T-cell (primary cell): ENCODE data around the gene SFSWAP. TPM values are rescaled to one million over a fixed set of nuclear protein-coding genes. Genes with fewer than 3 reads are reported as not detected.
A peak's percentile ranks its signal among the peaks of the same experiment; 100 is the strongest.

ENCODE experiments used
- ATAC-seq, 4 experiments: fragments of 200-7000 bp in 3 of 4; fragments of 150-1000 bp in 1 of 4; cut with Tn5 transposase; replicated peaks in 1 of 4; 1 replicate in 3 of 4; 2 replicates in 1 of 4; pipeline ENCODE4 v1.10.0; 2021; ENCODE audit warnings: moderate library complexity in 3 of 4, mild to moderate bottlenecking in 2 of 4, moderate number of reproducible peaks in 1 of 4
- CTCF ChIA-PET, 2 donors: fragments of 300-600 bp; sonication (Branson Sonifier 250); formaldehyde crosslinking; loops; one replicate each; lab custom pipeline; 2022; ENCODE audit warnings: antibody characterized with exemption in 2 of 2; lab: Charles Lee
- POLR2A ChIA-PET, 2 donors: fragments of 300-600 bp; sonication (Branson Sonifier 250); formaldehyde crosslinking; loops; one replicate each; lab custom pipeline; 2022; ENCODE audit warnings: antibody characterized with exemption in 2 of 2; lab: Charles Lee
- DNase-seq, 35 experiments: peaks; one replicate each; pipeline versions ENCODE4 v3.0.0 to v3.0.0-alpha.2; 2013 to 2023
- H3K27ac ChIP-seq: one replicate; pipeline ENCODE4 v1.5.1; 2013; ENCODE audit warnings: low read length
- H3K27me3 ChIP-seq, 2 experiments: replicated peaks in 1 of 2; 1 replicate in 1 of 2; 2 replicates in 1 of 2; pipeline versions ENCODE4 v1.6.1 to v1.7.0; 2013; ENCODE audit warnings: low read length in 1 of 2, mixed read lengths in 1 of 2; ENCODE audit not compliant: control insufficient read depth in 2 of 2, insufficient read depth in 2 of 2; ENCODE audit errors: extremely low read depth in 1 of 2
- H3K36me3 ChIP-seq, 2 donors: 1 replicate in 1 of 2; 2 replicates in 1 of 2; pipeline versions ENCODE4 v1.6.1 to v1.7.0; 2013; ENCODE audit warnings: low read length in 1 of 2; ENCODE audit not compliant: control insufficient read depth in 2 of 2, insufficient read depth in 1 of 2; ENCODE audit errors: extremely low read depth in 1 of 2
- H3K4me1 ChIP-seq, 2 experiments: 1 replicate in 1 of 2; 2 replicates in 1 of 2; pipeline versions ENCODE4 v1.6.1 to v1.7.0; 2013; ENCODE audit warnings: low read length in 2 of 2, mixed read lengths in 1 of 2; ENCODE audit not compliant: insufficient read depth in 2 of 2, control insufficient read depth in 1 of 2; ENCODE audit errors: extremely low read depth in 1 of 2
- H3K4me3 ChIP-seq, 2 donors: 1 replicate in 1 of 2; 2 replicates in 1 of 2; pipeline versions ENCODE4 v1.5.1 to v1.7.0; 2013; ENCODE audit warnings: mild to moderate bottlenecking in 2 of 2, low read length in 1 of 2, moderate library complexity in 1 of 2; ENCODE audit not compliant: control insufficient read depth in 1 of 2; ENCODE audit errors: extremely low read depth in 1 of 2
- H3K9me3 ChIP-seq: 2 replicates; pipeline ENCODE4 v1.7.0; 2013
- H3K27ac Mint-ChIP-seq, 2 donors: one replicate each; pipeline ENCODE4 v1.8.0; 2020 to 2021; ENCODE audit warnings: mild to moderate bottlenecking in 2 of 2, mixed read lengths in 2 of 2
- H3K27me3 Mint-ChIP-seq, 2 donors: one replicate each; pipeline ENCODE4 v1.8.0; 2021 to 2022; ENCODE audit warnings: mixed read lengths in 2 of 2
- H3K36me3 Mint-ChIP-seq: one replicate; pipeline ENCODE4 v1.8.0; 2021; ENCODE audit warnings: mixed read lengths
- H3K4me1 Mint-ChIP-seq, 3 donors: one replicate each; pipeline ENCODE4 v1.8.0; 2020 to 2022; ENCODE audit warnings: mixed read lengths in 3 of 3, mild to moderate bottlenecking in 1 of 3
- H3K4me3 Mint-ChIP-seq, 3 donors: one replicate each; pipeline ENCODE4 v1.8.0; 2020 to 2022; ENCODE audit warnings: mild to moderate bottlenecking in 3 of 3, mixed read lengths in 3 of 3, moderate library complexity in 3 of 3
- H3K9me3 Mint-ChIP-seq, 3 donors: one replicate each; pipeline ENCODE4 v1.8.0; 2020 to 2022; ENCODE audit warnings: mixed read lengths in 3 of 3
- WGBS: methylation state at CpG from one replicate; pipeline ENCODE4 v1.1.5; 2013; ENCODE audit warnings: missing lambda C conversion rate; ENCODE audit not compliant: insufficient coverage; 5-methylcytosine and 5-hydroxymethylcytosine counted together
- total RNA-seq, 35 experiments: library from RNA in 6 of 35; stranded (reverse) in 6 of 35; fragments of 120-200 nt in 1 of 35; gene quantifications; one replicate each; pipeline versions ENCODE4 v1.2.1 to v1.2.4 and lab custom pipeline; 2013 to 2026

SFSWAP gene
- total RNA-seq, 5 donors from 2014 or later (not counting 1 experiment from before 2014, with no cell fraction given): 95.7 to 110 (median 106) TPM

- peaks cover 2 to 6% (median 4%) of the 10 kb centered on the region in 3 donors for H3K4me1 Mint-ChIP-seq
- Histone ChIP-seq H3K4me1 (no peaks in the 10 kb centered on the region), H3K36me3 (peaks cover 4 to 82% of the 10 kb centered on the region in 2 donors), H3K27ac (no peak overlapping the region), H3K4me3 (no peak overlapping the region), H3K9me3 (no peaks in the 10 kb centered on the region), H3K27me3 (no peaks in the 10 kb centered on the region)
- WGBS: 100% methylated on average over 4 of the region's 7 CpGs
- H3K36me3 Mint-ChIP-seq: peaks cover 59% of the 10 kb centered on the region
- H3K4me3 Mint-ChIP-seq: no peak overlapping the region
- no peak overlapping the region for H3K27ac Mint-ChIP-seq
- no peaks in the 10 kb centered on the region for H3K27me3 Mint-ChIP-seq
- H3K9me3 Mint-ChIP-seq: no peaks in the 10 kb centered on the region
- no peak for DNase-seq
- ChIA-PET CTCF (no interaction called here), POLR2A (no interaction called here)
- ATAC-seq: no peak
Measured at GRCh38 chr12:131751335-131751734, 40.4 kb downstream of the SFSWAP start.

- ChIA-PET CTCF (no interaction called here), POLR2A (no interaction called here)
- H3K27me3 ChIP-seq: no peaks in the 10 kb centered on the region
- Mint-ChIP-seq H3K27me3 (no peaks in the 10 kb centered on the region), H3K9me3 (no peaks in the 10 kb centered on the region), H3K4me1 (peaks cover 0 to 4% (median 2%) of the 10 kb centered on the region in 3 donors), H3K27ac (no peak overlapping the region), H3K4me3 (no peak overlapping the region), H3K36me3 (peaks cover 61% of the 10 kb centered on the region)
- WGBS: 99% methylated on average over 10 of the region's 11 CpGs
- H3K36me3 ChIP-seq: peaks cover 7 to 85% of the 10 kb centered on the region in 2 donors
- ATAC-seq (no peak), DNase-seq (no peak)
- H3K4me1 ChIP-seq: no peaks in the 10 kb centered on the region
- no peak overlapping the region for H3K27ac ChIP-seq
- no peak overlapping the region for H3K4me3 ChIP-seq
- no peaks in the 10 kb centered on the region for H3K9me3 ChIP-seq
Measured at GRCh38 chr12:131752451-131752850, 41.6 kb downstream of the SFSWAP start.

- no peak overlapping the region for H3K27ac ChIP-seq
- H3K4me1 Mint-ChIP-seq: peaks cover 0 to 4% (median 2%) of the 10 kb centered on the region in 3 donors
- H3K4me1 ChIP-seq: no peaks in the 10 kb centered on the region
- no peaks in the 10 kb centered on the region for H3K9me3 Mint-ChIP-seq
- no peak for DNase-seq
- H3K36me3 Mint-ChIP-seq: peaks cover 61% of the 10 kb centered on the region
- no peak overlapping the region for H3K27ac Mint-ChIP-seq
- no peaks in the 10 kb centered on the region for H3K9me3 ChIP-seq
- ChIA-PET CTCF (no interaction called here), POLR2A (no interaction called here)
- no peak overlapping the region for H3K4me3 Mint-ChIP-seq
- peaks cover 7 to 89% of the 10 kb centered on the region in 2 donors for H3K36me3 ChIP-seq
- no peaks in the 10 kb centered on the region for H3K27me3 Mint-ChIP-seq
- WGBS: 98% methylated on average over 9 of the region's 20 CpGs
- H3K27me3 ChIP-seq: no peaks in the 10 kb centered on the region
- ATAC-seq: no peak
- no peak overlapping the region for H3K4me3 ChIP-seq
Measured at GRCh38 chr12:131753005-131753404, 42.1 kb downstream of the SFSWAP start.

- no peaks in the 10 kb centered on the region for H3K9me3 Mint-ChIP-seq
- no peaks in the 10 kb centered on the region for H3K27me3 Mint-ChIP-seq
- DNase-seq (no peak), ATAC-seq (no peak)
- Histone ChIP-seq H3K27me3 (no peaks in the 10 kb centered on the region), H3K9me3 (no peaks in the 10 kb centered on the region), H3K4me3 (no peak overlapping the region), H3K4me1 (no peaks in the 10 kb centered on the region), H3K27ac (no peak overlapping the region), H3K36me3 (peaks cover 11 to 89% of the 10 kb centered on the region in 2 donors)
- H3K4me1 Mint-ChIP-seq: peaks cover 0 to 4% (median 2%) of the 10 kb centered on the region in 3 donors
- H3K27ac Mint-ChIP-seq: no peak overlapping the region
- no peak overlapping the region for H3K4me3 Mint-ChIP-seq
- 93% methylated on average over 6 of the region's 8 CpGs for WGBS
- POLR2A ChIA-PET: interaction anchor here in 1 of 2 donors (0.6 kb wide), 1 partner anchor 14 kb away, joined by 3 read pairs; no protein-coding TSS in a partner anchor
- H3K36me3 Mint-ChIP-seq: peaks cover 60% of the 10 kb centered on the region
- CTCF ChIA-PET: no interaction called here
Measured at GRCh38 chr12:131753757-131754156, 42.9 kb downstream of the SFSWAP start.

GRCh38 chr12:131754184-131754583, 43.3 kb downstream of the SFSWAP start:
- no peak overlapping the region for H3K4me3 Mint-ChIP-seq
- ChIA-PET CTCF (interaction anchor here (0.6 kb wide), 2 partner anchors 10 to 150 kb away, joined by 4 read pairs; no protein-coding TSS in a partner anchor), POLR2A (interaction anchor here in 1 of 2 donors (0.6 kb wide), 1 partner anchor 14 kb away, joined by 3 read pairs; no protein-coding TSS in a partner anchor)
- Histone ChIP-seq H3K27me3 (no peaks in the 10 kb centered on the region), H3K4me1 (no peaks in the 10 kb centered on the region), H3K9me3 (no peaks in the 10 kb centered on the region), H3K36me3 (peaks cover 11 to 88% of the 10 kb centered on the region in 2 donors), H3K27ac (no peak overlapping the region), H3K4me3 (no peak overlapping the region)
- no peak overlapping the region for H3K27ac Mint-ChIP-seq
- H3K4me1 Mint-ChIP-seq: peaks cover 0 to 4% (median 2%) of the 10 kb centered on the region in 3 donors
- peaks cover 60% of the 10 kb centered on the region for H3K36me3 Mint-ChIP-seq
- no peak for ATAC-seq
- H3K27me3 Mint-ChIP-seq: no peaks in the 10 kb centered on the region
- H3K9me3 Mint-ChIP-seq: no peaks in the 10 kb centered on the region
- no peak for DNase-seq
- 96% methylated on average over 10 of the region's 17 CpGs for WGBS

GRCh38 chr12:131755305-131756113, 44.6 kb downstream of the SFSWAP start:
- Histone ChIP-seq H3K36me3 (peaks cover 11 to 86% of the 10 kb centered on the region in 2 donors), H3K4me1 (no peaks in the 10 kb centered on the region), H3K27ac (no peak overlapping the region), H3K27me3 (no peaks in the 10 kb centered on the region), H3K4me3 (no peak overlapping the region), H3K9me3 (no peaks in the 10 kb centered on the region)
- ChIA-PET CTCF (interaction anchor here (0.6 to 1.3 kb wide), 5 partner anchors 9 to 335 kb away, joined by 3 to 4 read pairs (median 3); no protein-coding TSS in a partner anchor), POLR2A (no interaction called here)
- ATAC-seq (peak; percentile 37 to 76 (median 50)), DNase-seq (peak in 29 of 35 experiments; percentile 8 to 60 (median 24))
- H3K36me3 Mint-ChIP-seq: peaks cover 59% of the 10 kb centered on the region
- H3K4me3 Mint-ChIP-seq: no peak overlapping the region
- 72% methylated on average over 4 of the region's 16 CpGs for WGBS
- no peaks in the 10 kb centered on the region for H3K27me3 Mint-ChIP-seq
- H3K9me3 Mint-ChIP-seq: no peaks in the 10 kb centered on the region
- peak overlapping the region in 1 of 2 donors; percentile 67 for H3K27ac Mint-ChIP-seq
- H3K4me1 Mint-ChIP-seq: peaks cover 0 to 4% (median 2%) of the 10 kb centered on the region in 3 donors
